Epithelial cell of proximal tubule (primary cell): ENCODE measurements around the gene GAD2. TPM values are rescaled to one million over a fixed set of nuclear protein-coding genes. Genes with fewer than 3 reads are reported as not detected.

Experiments used
- DNase-seq: peaks from one replicate; pipeline ENCODE4 v3.0.0-alpha.2; 2011; ENCODE audit warnings: low read depth
- H3K4me3 ChIP-seq: 2 replicates; pipeline ENCODE4 v1.5.1; 2011; ENCODE audit warnings: low read depth, mild to moderate bottlenecking, low read length
- CTCF ChIP-seq: conservative IDR thresholded peaks from 2 replicates; pipeline ENCODE4 v1.5.1; 2012; ENCODE audit warnings: low read depth, mild to moderate bottlenecking, low read length
- total RNA-seq: library from RNA; depleted of rRNA; stranded (reverse); fragments of >200 nt; gene quantifications from 2 replicates; pipeline ENCODE4 v1.2.3, GENCODE V29; 2015

The GAD2 gene
- not detected in 2 replicates for total RNA-seq

GRCh38 chr10:26216585-26217395 is at the start of gene GAD2:
TSS of gene GAD2 (plus strand) at chr10:26216774. CDS start at chr10:26216810, 36 bp downstream.
- no peak for TF ChIP-seq CTCF

GRCh38 chr10:26169466-26169865 is 47.1 kb upstream of the GAD2 start:
- H3K4me3 ChIP-seq: no peak overlapping the region
- DNase-seq: no peak
- no peak for TF ChIP-seq CTCF

More at GRCh38 chr10:26216585-26217395, at the start of gene GAD2:
- no peak within 1 kb of the TSS for H3K4me3 ChIP-seq
- DNase-seq: no peak

- no peak for DNase-seq
- no peak for TF ChIP-seq CTCF
- no peak overlapping the region for H3K4me3 ChIP-seq
These were observed 44.4 kb upstream of the GAD2 start for GRCh38 chr10:26172131-26172530.

GRCh38 chr10:26173837-26174236 is 42.7 kb upstream of the GAD2 start:
- no peak for DNase-seq
- no peak for TF ChIP-seq CTCF
- H3K4me3 ChIP-seq: no peak overlapping the region

- no peak for DNase-seq
These were observed 39.2 kb upstream of the GAD2 start for GRCh38 chr10:26177341-26177740.

GRCh38 chr10:26194275-26194674 is 22.3 kb upstream of the GAD2 start:
- no peak for DNase-seq
- TF ChIP-seq CTCF: no peak
- no peak overlapping the region for H3K4me3 ChIP-seq

More at GRCh38 chr10:26177341-26177740, 39.2 kb upstream of the GAD2 start:
- H3K4me3 ChIP-seq: no peak overlapping the region
- TF ChIP-seq CTCF: no peak

GRCh38 chr10:26197248-26197647 is 19.3 kb upstream of the GAD2 start:
- DNase-seq: no peak
- no peak overlapping the region for H3K4me3 ChIP-seq
- TF ChIP-seq CTCF: no peak
